Fibroblast of skin of abdomen (primary cell): ENCODE data around the gene CACNA2D4.
A peak's percentile ranks its signal among the peaks of the same experiment; 100 is the strongest.

Source experiments
- DNase-seq: peaks from one replicate; pipeline ENCODE4 v3.0.0-alpha.2; 2013

The CACNA2D4 gene

DNA sequence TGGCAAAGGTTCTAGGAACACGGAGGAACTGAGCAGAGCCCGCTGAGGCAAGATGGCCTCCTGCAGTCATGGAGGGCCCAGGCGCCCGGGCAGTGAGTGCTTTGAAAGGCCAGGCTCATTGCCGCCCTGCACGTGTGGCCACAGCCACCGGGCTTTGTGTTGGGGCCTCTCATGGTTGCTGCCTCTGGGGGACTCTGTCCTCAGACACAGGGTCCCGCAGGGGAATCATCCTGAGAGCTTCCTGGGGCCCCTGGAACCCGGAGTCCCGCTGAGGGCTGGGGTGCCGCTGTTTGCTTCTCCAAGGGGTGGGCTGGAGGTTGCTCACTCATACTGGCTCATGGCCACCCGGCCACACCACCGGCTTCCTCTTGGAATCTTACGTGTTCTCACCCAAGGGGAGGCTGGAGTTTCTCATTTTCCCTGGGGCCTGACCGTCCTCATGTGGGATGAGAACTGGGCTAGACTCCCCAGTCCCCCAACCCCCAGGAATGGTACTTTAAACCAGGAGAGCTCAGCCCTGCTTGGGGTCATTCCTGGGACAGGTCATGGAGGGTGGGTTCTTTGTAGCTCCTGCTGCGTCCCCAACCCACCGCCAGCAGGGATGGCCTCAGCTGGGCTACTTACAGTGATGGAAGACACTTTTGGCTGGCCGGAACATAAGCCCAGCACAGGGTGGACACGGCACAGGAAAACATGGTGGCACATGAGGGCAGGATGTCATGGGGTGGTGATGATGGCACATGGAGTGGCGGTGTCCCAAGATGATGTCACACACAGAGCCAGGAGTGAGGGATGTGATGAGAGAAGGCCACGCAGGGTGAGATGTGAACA, 119.2 kb downstream of the CACNA2D4 start:
- no peak for DNase-seq

GRCh38 chr12:1798641-1799020, 119.8 kb downstream of the CACNA2D4 start:
- no peak for DNase-seq

DNA sequence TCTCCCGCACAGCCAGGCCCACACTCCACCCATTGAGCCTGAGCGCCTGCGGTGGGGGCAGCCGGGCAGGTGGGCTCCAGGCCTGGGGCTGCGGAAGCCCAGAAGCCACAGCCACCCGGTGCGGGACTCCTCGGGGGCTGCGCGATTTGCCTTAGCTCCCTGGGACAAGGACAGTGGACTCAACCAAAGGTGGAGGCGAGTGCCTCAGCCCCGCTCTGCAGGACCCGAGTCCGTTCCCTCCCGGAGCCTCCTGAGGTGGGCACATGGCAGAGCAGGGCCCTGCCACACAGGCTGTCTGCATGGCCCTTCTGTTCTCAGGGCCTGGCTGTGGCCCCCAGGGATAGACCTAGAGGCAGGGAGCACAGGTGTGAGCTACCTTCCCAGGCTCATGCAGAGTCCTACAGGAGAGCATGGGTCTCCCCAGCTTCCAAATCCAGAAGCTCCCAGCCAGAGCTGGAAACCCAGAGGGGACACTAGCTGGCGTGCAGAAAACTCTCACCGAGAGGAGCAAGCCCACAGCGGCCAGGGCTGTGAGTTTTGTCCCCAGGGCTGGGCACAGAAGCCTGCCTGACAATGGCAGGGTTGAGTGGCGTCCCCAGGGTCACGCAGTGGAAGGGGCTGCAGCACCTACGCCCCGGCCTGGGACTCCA, 120.3 kb downstream of the CACNA2D4 start:
- DNase-seq: no peak

DNA sequence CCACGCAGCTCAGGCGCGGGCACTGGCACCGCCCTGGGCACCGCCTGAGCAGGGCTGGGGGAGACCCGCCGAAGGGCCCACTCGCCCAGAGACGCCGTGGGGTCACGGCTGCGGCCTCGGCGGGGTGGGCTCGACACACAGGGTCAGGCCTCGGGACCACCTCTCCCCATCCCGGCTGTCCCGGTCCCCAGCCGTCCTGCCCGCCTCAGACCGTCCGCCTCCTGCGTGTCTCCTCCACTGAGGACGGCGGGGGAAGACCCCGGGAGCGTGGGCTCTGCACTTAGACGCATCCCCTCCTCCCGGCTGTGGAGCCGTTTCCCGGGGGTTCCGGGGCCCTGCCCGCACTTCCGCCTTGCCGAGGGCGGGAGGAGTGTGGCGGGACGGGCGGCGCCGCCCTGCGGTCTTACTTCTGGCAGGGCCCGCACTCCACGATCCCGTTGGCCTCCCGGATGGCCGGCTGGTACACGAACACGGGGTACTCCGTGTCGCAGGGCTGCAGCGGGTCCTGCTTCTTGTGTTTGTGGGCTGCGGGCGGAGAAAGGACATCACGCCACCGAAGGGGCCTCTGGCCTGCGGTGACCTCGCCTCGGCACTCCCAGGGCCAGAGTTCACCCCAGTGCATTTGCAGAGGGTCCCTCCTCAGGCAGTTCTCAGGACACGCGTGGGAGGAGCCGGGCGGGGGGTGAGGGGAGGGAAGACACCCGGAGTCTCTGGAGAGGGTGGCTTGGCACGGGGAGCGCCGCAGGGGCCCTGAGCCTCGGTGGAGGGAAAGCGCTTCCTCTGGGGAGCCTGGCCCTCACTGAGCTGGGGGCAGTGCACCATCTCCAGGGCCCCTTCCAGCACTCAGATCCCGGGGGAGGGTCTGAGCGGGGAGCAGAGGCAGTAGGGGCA, 121.2 kb downstream of the CACNA2D4 start:
- no peak for DNase-seq

DNA sequence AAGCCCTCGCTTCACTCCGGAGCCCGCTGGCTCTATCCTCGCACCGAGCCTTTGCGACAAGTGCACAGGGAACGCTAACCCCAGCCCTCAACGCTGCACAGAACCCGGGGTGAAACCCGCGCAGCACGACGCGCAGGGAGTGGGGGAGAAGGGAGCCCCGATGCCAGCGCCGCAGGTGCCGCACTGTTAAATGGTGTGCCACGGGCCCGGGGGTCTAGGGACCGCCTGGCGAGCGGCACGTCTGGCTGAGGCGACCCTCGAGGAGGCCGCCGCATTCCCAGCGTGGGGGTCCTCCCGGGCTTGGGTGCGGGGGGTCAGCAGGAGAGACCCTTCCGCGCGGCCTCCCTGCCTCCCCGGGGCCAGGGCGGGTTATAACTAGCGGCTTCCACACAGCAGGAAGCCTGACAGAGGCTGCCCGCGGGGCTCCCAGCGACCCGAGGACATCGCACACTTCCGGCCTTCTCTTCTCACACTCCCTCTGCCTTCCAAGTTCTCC, 121.9 kb downstream of the CACNA2D4 start:
- no peak for DNase-seq

- DNase-seq: peak; percentile 90
These were observed 122.5 kb downstream of the CACNA2D4 start for GRCh38 chr12:1795785-1796514.

DNA sequence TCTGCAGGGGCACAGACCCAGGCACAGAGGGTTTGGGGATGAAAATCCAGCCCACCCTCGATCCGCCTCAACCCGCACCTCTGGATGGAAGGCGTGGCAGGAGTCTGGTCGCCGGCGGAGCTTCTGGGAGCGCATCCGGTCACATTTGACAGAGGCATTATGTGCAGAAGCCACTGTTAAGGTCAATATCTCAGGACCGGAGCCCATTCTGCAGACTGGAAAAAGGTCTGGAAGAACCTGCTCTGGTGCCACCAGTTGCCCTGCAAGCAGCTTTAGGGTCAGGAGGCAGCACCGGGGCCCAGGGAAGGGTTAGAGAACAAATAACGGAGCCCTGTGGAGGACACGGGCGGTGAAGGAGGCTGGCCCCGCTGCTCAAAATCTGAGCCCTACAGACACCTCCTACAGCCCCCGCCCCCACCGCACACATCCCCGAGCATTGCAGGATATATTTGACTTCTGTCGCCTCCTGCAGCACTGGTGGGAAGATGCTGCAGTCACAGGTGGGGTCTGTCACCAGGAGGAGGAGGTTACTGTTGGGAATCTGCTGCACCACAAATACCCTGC, 123.1 kb downstream of the CACNA2D4 start:
- DNase-seq: no peak

DNA sequence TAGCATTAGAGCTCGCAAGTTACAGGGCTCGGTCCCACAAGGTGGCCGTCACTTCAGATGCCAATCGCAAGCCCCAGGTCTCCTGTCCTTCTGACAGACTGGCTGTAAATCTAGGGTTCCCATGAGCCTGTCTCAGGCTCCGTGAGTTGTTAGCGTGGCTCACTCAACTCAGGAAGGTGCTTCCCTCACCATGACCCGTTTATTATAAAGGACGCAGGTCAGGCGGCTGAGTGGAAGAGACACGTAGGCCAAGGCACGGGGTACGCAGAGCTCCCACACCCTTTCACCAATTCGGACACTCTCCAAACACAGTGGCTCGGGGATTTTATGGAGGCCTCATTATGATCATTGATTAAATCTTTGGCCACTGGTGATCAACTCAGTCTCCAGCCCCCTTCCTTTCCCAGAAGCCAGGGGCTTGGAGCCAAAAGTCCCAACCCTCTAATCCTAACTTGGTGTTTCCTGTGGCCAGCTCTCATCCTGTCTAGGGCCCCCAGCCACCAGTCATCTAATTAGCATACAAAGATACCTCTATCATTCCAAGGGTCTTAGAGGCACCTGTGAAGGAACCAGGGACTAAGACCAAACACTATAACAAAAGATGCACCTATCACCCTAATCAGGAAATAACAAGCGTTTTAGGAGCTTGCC, 123.9 kb downstream of the CACNA2D4 start:
- DNase-seq: no peak

GRCh38 chr12:1793426-1794210, 124.8 kb downstream of the CACNA2D4 start:
- no peak for DNase-seq

DNA sequence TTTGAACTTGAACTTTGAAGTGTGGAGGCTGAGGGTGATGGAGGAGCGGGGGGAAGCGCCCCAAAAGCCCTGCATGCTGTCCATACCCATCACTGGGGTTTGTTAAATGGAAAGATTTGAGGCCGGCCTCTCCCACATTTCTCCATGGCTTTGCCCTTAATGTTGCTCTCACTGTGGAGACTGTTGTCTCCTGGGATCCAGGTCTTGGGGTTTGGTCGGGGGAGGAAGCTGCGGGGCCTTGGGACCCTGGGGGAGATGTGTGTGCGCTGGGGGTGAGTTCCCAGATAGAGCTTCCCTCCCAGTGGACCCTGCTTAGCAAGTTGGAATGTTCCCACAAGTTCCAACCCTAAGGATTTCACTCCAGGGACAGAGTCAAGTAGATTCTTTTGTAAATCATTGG, 126.0 kb downstream of the CACNA2D4 start:
- no peak for DNase-seq

DNA sequence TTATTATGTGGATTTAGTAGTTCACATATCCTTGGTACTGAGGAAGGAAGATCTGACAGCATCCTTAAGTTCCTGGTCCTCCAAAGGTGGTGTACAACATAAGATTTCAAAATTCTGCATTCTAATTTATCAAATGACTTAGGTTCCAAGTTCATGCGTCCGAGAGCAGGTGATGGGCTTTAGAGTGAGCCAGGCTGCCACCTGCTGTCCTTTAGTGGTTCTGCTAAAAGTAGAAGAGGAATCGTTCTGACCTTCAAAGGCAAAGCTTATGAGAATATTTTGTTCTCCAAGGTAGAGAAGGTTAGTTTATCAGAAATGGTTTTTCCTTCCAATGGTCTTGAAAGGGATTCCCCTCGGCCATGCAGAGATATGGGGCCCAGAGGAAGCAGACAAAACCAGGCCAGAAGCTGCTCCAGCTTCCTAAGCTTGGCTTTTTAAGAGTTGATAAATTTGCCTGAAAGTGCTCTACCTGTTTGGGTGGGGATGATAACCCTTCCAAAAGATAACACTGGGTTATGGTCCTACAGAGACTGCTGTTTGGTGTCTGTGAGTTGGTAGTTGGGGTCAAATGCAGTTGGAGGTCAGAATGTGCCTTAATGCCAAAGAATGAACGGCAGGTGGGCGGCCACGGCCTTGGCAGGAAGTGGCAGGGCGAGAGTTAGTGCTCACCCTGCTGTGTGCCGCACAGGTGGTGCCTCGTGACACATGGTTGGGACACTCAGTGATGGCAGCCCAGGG, 127.2 kb downstream of the CACNA2D4 start:
- peak; percentile 48 for DNase-seq

DNA sequence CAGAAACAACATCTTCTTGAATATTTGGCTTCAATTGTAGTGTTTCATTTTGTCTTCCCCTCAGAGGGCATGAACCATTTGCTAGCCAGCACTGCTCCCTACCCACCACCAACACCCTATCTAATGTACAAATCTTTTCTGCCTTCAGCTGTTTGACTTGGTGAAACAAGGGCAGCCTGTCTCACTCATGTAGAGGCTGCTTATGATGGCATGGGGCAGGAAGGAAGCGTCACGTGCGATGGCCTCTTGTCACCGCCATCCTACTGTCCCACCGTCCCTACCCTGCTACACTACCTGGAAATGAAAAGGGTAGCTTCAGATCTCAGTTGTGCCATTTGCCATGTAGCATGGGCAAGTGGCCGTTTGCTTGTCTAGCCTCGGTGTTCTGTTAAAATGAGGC, 128.0 kb downstream of the CACNA2D4 start:
- no peak for DNase-seq

GRCh38 chr12:1787714-1788113, 130.7 kb downstream of the CACNA2D4 start:
- DNase-seq: no peak

DNA sequence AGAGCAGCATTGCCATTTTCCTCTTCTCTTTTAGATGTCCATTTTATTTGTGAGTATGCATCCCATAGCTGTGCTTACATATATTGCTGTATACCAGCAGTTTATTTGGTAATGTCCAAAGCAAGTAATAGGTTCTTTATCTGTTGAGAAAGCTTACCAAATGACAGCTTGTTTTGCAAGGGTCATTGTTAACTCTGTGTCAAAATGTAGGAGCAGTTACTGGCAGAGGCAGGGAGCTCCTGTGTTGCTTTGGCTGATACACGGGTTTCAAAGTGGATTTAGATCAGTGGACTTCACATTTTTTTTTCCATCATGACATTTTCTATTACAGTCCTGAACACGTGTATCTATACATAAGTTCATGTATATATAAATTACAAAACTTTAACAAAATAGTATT, 136.2 kb downstream of the CACNA2D4 start:
- no peak for DNase-seq

GRCh38 chr12:1781772-1782171, 136.7 kb downstream of the CACNA2D4 start:
- DNase-seq: peak; percentile 12

GRCh38 chr12:1779783-1780182, 138.7 kb downstream of the CACNA2D4 start:
- peak; percentile 44 for DNase-seq

DNA sequence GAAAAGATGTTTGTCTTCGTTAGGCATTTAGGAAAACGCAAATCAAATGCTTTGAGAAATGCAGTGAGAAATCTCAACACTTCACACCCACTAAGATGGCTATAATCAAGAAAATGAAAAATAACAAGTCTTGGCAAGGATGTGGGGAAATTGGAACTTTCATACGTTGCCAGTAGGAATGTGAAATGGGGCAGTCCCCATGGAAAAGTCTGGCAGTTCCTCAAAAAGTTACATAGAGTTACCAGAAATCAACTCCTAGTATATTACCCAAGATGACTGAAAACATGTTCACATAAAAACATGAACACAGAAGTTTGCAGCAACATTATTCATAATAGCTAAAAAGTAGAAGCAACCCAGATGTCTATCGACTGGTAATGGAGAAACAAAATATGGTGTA, 139.5 kb downstream of the CACNA2D4 start:
- DNase-seq: no peak

DNA sequence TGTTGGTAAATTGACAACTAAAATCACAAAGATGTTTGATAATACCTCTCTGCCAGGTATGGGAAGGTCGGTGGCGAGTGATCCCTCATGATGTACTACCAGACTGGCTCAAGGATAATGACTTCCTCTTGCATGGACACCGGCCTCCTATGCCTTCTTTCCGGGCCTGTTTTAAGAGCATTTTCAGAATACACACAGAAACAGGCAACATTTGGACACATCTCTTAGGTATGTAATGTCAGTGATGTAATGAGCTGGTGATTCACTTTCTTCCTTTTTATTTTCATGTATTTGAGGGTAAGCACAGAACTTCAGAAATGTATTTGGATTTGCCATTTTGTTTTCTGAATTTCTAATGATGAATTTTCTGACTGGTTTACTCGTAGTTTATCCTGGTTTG, 140.7 kb downstream of the CACNA2D4 start:
- peak; percentile 79 for DNase-seq

GRCh38 chr12:1776170-1776921, 142.1 kb downstream of the CACNA2D4 start:
- DNase-seq: peak; percentile 84
